ENCODE results near the gene TOPORS. TPM values are rescaled to one million over a fixed set of nuclear protein-coding genes. Genes with fewer than 3 reads are reported as not detected.

TOPORS gene
- polyA plus RNA-seq, 1 of the 3 experiments (the other 2 are of a cell fraction), result 4.9 TPM

- Histone ChIP-seq H3K9me2 (no peaks in the 10 kb centered on the region), H3K79me2 (ENCODE audit: insufficient read depth) (peaks cover 23% of the 10 kb centered on the region; the same call in 1 of the 2 replicates), H3K36me3 (replicated peaks in 1 of 2; ENCODE audit: control insufficient read depth in 1 of 2, insufficient read depth in 2 of 2, low read length in 1 of 2) (peaks cover 0 to 13% of the 10 kb centered on the region in 2 experiments), H3K27ac (ENCODE audit: low read depth in 2 of 2, low read length in 1 of 2) (peak overlapping the region; percentile 72 to 86), H3K27me3 (ENCODE audit: insufficient read depth) (no peaks in the 10 kb centered on the region), H3K9ac (peak overlapping the region; percentile 74; the same call in 1 of the 2 replicates), H4K20me1 (ENCODE audit: insufficient read depth) (no peaks in the 10 kb centered on the region), H3K4me2 (peak overlapping the region; percentile 91), H2AFZ (ENCODE audit: low read depth) (peak overlapping the region; percentile 74), H3K4me3 (ENCODE audit: low read depth in 2 of 2, low read length in 1 of 2) (peak overlapping the region; percentile 70 to 79), H3K9me3 (no peaks in the 10 kb centered on the region), H3F3A (replicated peaks; ENCODE audit: insufficient read depth) (peaks cover 13% of the 10 kb centered on the region), H3K4me1 (ENCODE audit: control insufficient read depth in 1 of 2, insufficient read depth in 2 of 2, low read depth in 1 of 2, low read length in 1 of 2) (peaks cover 0 to 7% of the 10 kb centered on the region in 2 experiments; a peak in 3 of 4 replicates)
- TF ChIP-seq JUND (IDR thresholded peaks at IDR 0.05) (no peak), EZH2phosphoT487 (IDR thresholded peaks at IDR 0.05; ENCODE audit: borderline replicate concordance, low read depth) (no peak), SIN3A (IDR thresholded peaks at IDR 0.05; ENCODE audit: borderline replicate concordance, low read depth, low read length) (no peak), YY1 (IDR thresholded peaks at IDR 0.05; ENCODE audit: low read depth) (no peak)
- DNase-seq, result no peak
- 14% methylated on average over 2 of the region's 2 CpGs for WGBS (ENCODE audit: low lambda C conversion rate)
- ChIA-PET CTCF (interaction anchor here (0.6 to 7.4 kb wide), 26 partner anchors 11 to 442 kb away, joined by 3 to 127 read pairs (median 4); partner anchors contain the start of genes ACO1 and NDUFB6), POLR2A (interaction anchor here (1.1 to 1.4 kb wide), 2 partner anchors 45 to 147 kb away, joined by 4 read pairs; no protein-coding TSS in a partner anchor)
Observed at GRCh38 chr9:32526707-32527048, 25.7 kb downstream of the TOPORS start.

- Histone ChIP-seq H3F3A (replicated peaks; ENCODE audit: insufficient read depth) (peaks cover 13% of the 10 kb centered on the region), H4K20me1 (ENCODE audit: insufficient read depth) (no peaks in the 10 kb centered on the region), H3K36me3 (replicated peaks in 1 of 2; ENCODE audit: control insufficient read depth in 1 of 2, insufficient read depth in 2 of 2, low read length in 1 of 2) (peaks cover 0 to 11% of the 10 kb centered on the region in 2 experiments), H2AFZ (ENCODE audit: low read depth) (peak within 1 kb of the TSS; percentile 90), H3K4me2 (peak within 1 kb of the TSS; percentile 91), H3K4me3 (ENCODE audit: low read depth in 2 of 2, low read length in 1 of 2) (peak within 1 kb of the TSS; percentile 70 to 79), H3K4me1 (ENCODE audit: control insufficient read depth in 1 of 2, insufficient read depth in 2 of 2, low read depth in 1 of 2, low read length in 1 of 2) (peaks cover 0 to 7% of the 10 kb centered on the region in 2 experiments; a peak in 3 of 4 replicates), H3K9ac (peak within 1 kb of the TSS; percentile 74), H3K79me2 (ENCODE audit: insufficient read depth) (peaks cover 23% of the 10 kb centered on the region), H3K9me2 (no peaks in the 10 kb centered on the region), H3K9me3 (no peaks in the 10 kb centered on the region), H3K27ac (ENCODE audit: low read depth in 2 of 2, low read length in 1 of 2) (peak within 1 kb of the TSS; percentile 72 to 86), H3K27me3 (ENCODE audit: insufficient read depth) (no peaks in the 10 kb centered on the region)
- CTCF ChIA-PET, result interaction anchor here (0.6 to 7.4 kb wide), 31 partner anchors 10 to 442 kb away, joined by 3 to 127 read pairs (median 4); partner anchors contain the start of genes ACO1 and NDUFB6
- DNase-seq, result peak; percentile 64
- POLR2A ChIA-PET, result interaction anchor here (1.1 to 1.4 kb wide), 2 partner anchors 46 to 147 kb away, joined by 4 read pairs; no protein-coding TSS in a partner anchor
- WGBS (ENCODE audit: low lambda C conversion rate), result 4% methylated on average over 37 of the region's 37 CpGs
- TF ChIP-seq SIN3A (IDR thresholded peaks at IDR 0.05; ENCODE audit: borderline replicate concordance, low read depth, low read length) (0 out of 2 replicates have a peak, but pooled peaks have one; percentile 54), PBX3 (IDR thresholded peaks at IDR 0.05) (peak; percentile 47), SMC3 (IDR thresholded peaks at IDR 0.05; ENCODE audit: low read depth, low read length) (peak; percentile 50; the same call in 1 of the 2 replicates), GABPA (IDR thresholded peaks at IDR 0.05; ENCODE audit: low read depth) (0 out of 2 replicates have a peak, but pooled peaks have one; percentile 16), TCF12 (IDR thresholded peaks at IDR 0.05) (peak; percentile 16; the same call in 1 of the 2 replicates), YY1 (IDR thresholded peaks at IDR 0.05; ENCODE audit: low read depth) (no peak), REST (IDR thresholded peaks at IDR 0.05; ENCODE audit: low read depth, low read length) (no peak), FOXJ3 (CRISPR knock-in tag; IDR thresholded peaks at IDR 0.05) (no peak), TAF1 (IDR thresholded peaks at IDR 0.05; ENCODE audit: borderline replicate concordance, low read depth, low read length) (peak; percentile 46; the same call in 1 of the 2 replicates), ZBTB33 (IDR thresholded peaks at IDR 0.05; ENCODE audit: borderline replicate concordance, low read depth) (no peak), MXI1 (IDR thresholded peaks at IDR 0.05; ENCODE audit: low read depth, low read length) (peak; percentile 25; the same call in 1 of the 2 replicates), CTCF (IDR thresholded peaks at IDR 0.05) (peak; percentile 65), RAD21 (IDR thresholded peaks at IDR 0.05; ENCODE audit: low read length) (peak; percentile 59), MAX (IDR thresholded peaks at IDR 0.05; ENCODE audit: low read depth) (peak; percentile 64; the same call in 1 of the 2 replicates)
Observed at GRCh38 chr9:32526041-32526706, 26.2 kb downstream of the TOPORS start, which contains the start of gene RIGI. Gene RIGI (minus strand): TSS chr9:32526196. CDS start chr9:32526166, 30 bp downstream.

Measured in SK-N-SH (cell line).